PC-3 (cell line): ENCODE results near the gene LIN28B.

ENCODE experiments used
- EZH2 ChIP-seq: fragments of 300-600 bp; sonication (generic); IDR thresholded peaks from one replicate; pipeline ENCODE4 v1.6.1; 2017; ENCODE audit warnings: antibody characterized with exemption, mild to moderate bottlenecking, low read length; ENCODE audit not compliant: unreplicated experiment
- TF ChIP-seq, protein P1 (sequence below): fragments of 300-600 bp; sonication (generic); conservative IDR thresholded peaks from 2 replicates; pipeline ENCODE4 v1.5.1; 2017; ENCODE audit warnings: antibody characterized with exemption, low read depth, mild to moderate bottlenecking, low read length

- TF ChIP-seq, protein P1, sequence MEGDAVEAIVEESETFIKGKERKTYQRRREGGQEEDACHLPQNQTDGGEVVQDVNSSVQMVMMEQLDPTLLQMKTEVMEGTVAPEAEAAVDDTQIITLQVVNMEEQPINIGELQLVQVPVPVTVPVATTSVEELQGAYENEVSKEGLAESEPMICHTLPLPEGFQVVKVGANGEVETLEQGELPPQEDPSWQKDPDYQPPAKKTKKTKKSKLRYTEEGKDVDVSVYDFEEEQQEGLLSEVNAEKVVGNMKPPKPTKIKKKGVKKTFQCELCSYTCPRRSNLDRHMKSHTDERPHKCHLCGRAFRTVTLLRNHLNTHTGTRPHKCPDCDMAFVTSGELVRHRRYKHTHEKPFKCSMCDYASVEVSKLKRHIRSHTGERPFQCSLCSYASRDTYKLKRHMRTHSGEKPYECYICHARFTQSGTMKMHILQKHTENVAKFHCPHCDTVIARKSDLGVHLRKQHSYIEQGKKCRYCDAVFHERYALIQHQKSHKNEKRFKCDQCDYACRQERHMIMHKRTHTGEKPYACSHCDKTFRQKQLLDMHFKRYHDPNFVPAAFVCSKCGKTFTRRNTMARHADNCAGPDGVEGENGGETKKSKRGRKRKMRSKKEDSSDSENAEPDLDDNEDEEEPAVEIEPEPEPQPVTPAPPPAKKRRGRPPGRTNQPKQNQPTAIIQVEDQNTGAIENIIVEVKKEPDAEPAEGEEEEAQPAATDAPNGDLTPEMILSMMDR, result no peak
- TF ChIP-seq EZH2, result no peak
These were observed 33.2 kb downstream of the LIN28B start for GRCh38 chr6:104990085-104990484.
